Mesendoderm (in vitro differentiated cells): ENCODE data around the gene IPPK.
"Not testable (repeated sequence)": the region's sequence is repeated elsewhere in the genome, so short reads cannot be mapped to it uniquely, and the experiment has no call there.

Source experiments
- DNase-seq: peaks from one replicate; pipeline ENCODE4 v3.0.0; 2013
- H2AK5ac ChIP-seq: 2 replicates; pipeline ENCODE4 v1.6.1; 2013; ENCODE audit warnings: low read length, inconsistent platforms
- H2BK120ac ChIP-seq: 2 replicates; pipeline ENCODE4 v1.6.1; 2013; ENCODE audit warnings: low read depth, mild to moderate bottlenecking, low read length, moderate library complexity, mixed read lengths
- H2BK15ac ChIP-seq: replicated peaks from 2 replicates; pipeline ENCODE4 v1.6.1; 2013; ENCODE audit warnings: low read depth, mild to moderate bottlenecking, moderate library complexity
- H2BK5ac ChIP-seq: 2 replicates; pipeline ENCODE4 v1.6.1; 2013; ENCODE audit warnings: low read length, inconsistent platforms
- H3K18ac ChIP-seq: 2 replicates; pipeline ENCODE4 v1.6.1; 2013; ENCODE audit warnings: mild to moderate bottlenecking, low read length, mixed read lengths
- H3K23ac ChIP-seq: one replicate; pipeline ENCODE4 v1.6.1; 2013; ENCODE audit warnings: low read length
- H3K27ac ChIP-seq: 2 replicates; pipeline ENCODE4 v1.5.1; 2013; ENCODE audit warnings: low read depth, mild to moderate bottlenecking, inconsistent platforms, low read length, moderate library complexity
- H3K27me3 ChIP-seq: 2 replicates; pipeline ENCODE4 v1.6.1; 2013; ENCODE audit warnings: low read length, control low read depth, mild to moderate bottlenecking, inconsistent platforms; ENCODE audit not compliant: insufficient read depth, poor library complexity
- H3K36me3 ChIP-seq: 2 replicates; pipeline ENCODE4 v1.6.1; 2013; ENCODE audit warnings: low read length, inconsistent platforms; ENCODE audit not compliant: control insufficient read depth, insufficient read depth
- H3K4ac ChIP-seq: one replicate; pipeline ENCODE4 v1.6.1; 2013; ENCODE audit warnings: low read depth, mild to moderate bottlenecking, low read length, moderate library complexity
- H3K4me1 ChIP-seq: 2 replicates; pipeline ENCODE4 v1.6.1; 2013; ENCODE audit warnings: low read depth, low read length, inconsistent platforms; ENCODE audit not compliant: control insufficient read depth
- H3K4me2 ChIP-seq: 2 replicates; pipeline ENCODE4 v1.6.1; 2013; ENCODE audit warnings: low read length
- H3K4me3 ChIP-seq: 2 replicates; pipeline ENCODE4 v1.5.1; 2013; ENCODE audit warnings: mild to moderate bottlenecking, low read length
- H3K56ac ChIP-seq: one replicate; pipeline ENCODE4 v1.6.1; 2013; ENCODE audit warnings: low read length
- H3K79me1 ChIP-seq: 2 replicates; pipeline ENCODE4 v1.6.1; 2013; ENCODE audit warnings: low read length, inconsistent platforms
- H3K79me2 ChIP-seq: 2 replicates; pipeline ENCODE4 v1.6.1; 2013; ENCODE audit warnings: mild to moderate bottlenecking, low read length; ENCODE audit not compliant: control insufficient read depth, insufficient read depth
- H3K9ac ChIP-seq: 2 replicates; pipeline ENCODE4 v1.6.1; 2013; ENCODE audit warnings: low read length, inconsistent platforms
- H4K5ac ChIP-seq: one replicate; pipeline ENCODE4 v1.6.1; 2013; ENCODE audit warnings: low read length
- H4K8ac ChIP-seq: one replicate; pipeline ENCODE4 v1.6.1; 2013; ENCODE audit warnings: low read depth, mild to moderate bottlenecking, control low read depth, low read length, moderate library complexity
- WGBS: extraction: QIAGEN DNeasy Blood & Tissue Kit; methylation state at CpG from one replicate; pipeline ENCODE4 v1.1.7; 2013; ENCODE audit warnings: low lambda C conversion rate, missing lambda C conversion rate; ENCODE audit not compliant: insufficient coverage; ENCODE audit errors: extremely low coverage; 5-methylcytosine and 5-hydroxymethylcytosine counted together

IPPK gene

GRCh38 chr9:92599938-92600461 is 69.9 kb downstream of the IPPK start:
- Histone ChIP-seq H3K4me1 (no peaks in the 10 kb centered on the region), H3K4me2 (no peak overlapping the region), H3K36me3 (no peaks in the 10 kb centered on the region), H3K79me1 (no peaks in the 10 kb centered on the region), H4K5ac (no peak overlapping the region), H2AK5ac (no peak overlapping the region), H4K8ac (no peak overlapping the region), H3K79me2 (no peaks in the 10 kb centered on the region), H3K9ac (no peak overlapping the region), H2BK5ac (no peak overlapping the region), H3K4ac (no peak overlapping the region), H3K27me3 (no peaks in the 10 kb centered on the region), H3K18ac (no peak overlapping the region), H3K27ac (no peak overlapping the region), H3K23ac (no peak overlapping the region), H3K56ac (no peak overlapping the region), H2BK15ac (no peak overlapping the region), H2BK120ac (no peak overlapping the region), H3K4me3 (no peak overlapping the region)
- DNase-seq, result no peak
- WGBS, result no CpG with 5 or more reads among the region's 4 CpGs

- no CpG with 5 or more reads among the region's 2 CpGs for WGBS
- H3K4me1 ChIP-seq, result no peaks in the 10 kb centered on the region
- H3K4me3 ChIP-seq, result no peak overlapping the region
- H4K5ac ChIP-seq, result no peak overlapping the region
- no peak overlapping the region for H3K4me2 ChIP-seq
- H4K8ac ChIP-seq, result no peak overlapping the region
- no peak overlapping the region for H3K18ac ChIP-seq
- no peak overlapping the region for H2BK15ac ChIP-seq
- H3K36me3 ChIP-seq, result no peaks in the 10 kb centered on the region
- no peak overlapping the region for H3K23ac ChIP-seq
- H3K4ac ChIP-seq, result no peak overlapping the region
- H3K79me1 ChIP-seq, result no peaks in the 10 kb centered on the region
- H3K27me3 ChIP-seq, result no peaks in the 10 kb centered on the region
- no peak overlapping the region for H2BK120ac ChIP-seq
- H3K79me2 ChIP-seq, result no peaks in the 10 kb centered on the region
- H2BK5ac ChIP-seq, result no peak overlapping the region
- no peak overlapping the region for H3K9ac ChIP-seq
- H3K56ac ChIP-seq, result no peak overlapping the region
- H3K27ac ChIP-seq, result no peak overlapping the region
- no peak overlapping the region for H2AK5ac ChIP-seq
- no peak for DNase-seq
Observed at GRCh38 chr9:92598382-92598781, 71.5 kb downstream of the IPPK start.

- Histone ChIP-seq H3K79me1 (no peaks in the 10 kb centered on the region), H3K4me3 (no peak overlapping the region), H3K4me1 (no peaks in the 10 kb centered on the region), H2BK5ac (no peak overlapping the region), H3K4ac (no peak overlapping the region), H3K23ac (no peak overlapping the region), H4K8ac (no peak overlapping the region), H3K18ac (no peak overlapping the region), H2AK5ac (no peak overlapping the region), H4K5ac (no peak overlapping the region), H3K56ac (no peak overlapping the region), H3K9ac (no peak overlapping the region), H2BK120ac (no peak overlapping the region), H2BK15ac (no peak overlapping the region), H3K4me2 (no peak overlapping the region), H3K27ac (no peak overlapping the region), H3K27me3 (no peaks in the 10 kb centered on the region), H3K79me2 (no peaks in the 10 kb centered on the region), H3K36me3 (no peaks in the 10 kb centered on the region)
- no peak for DNase-seq
- no CpG with 5 or more reads among the region's 1 CpG for WGBS
Observed at GRCh38 chr9:92595930-92596329, 74.0 kb downstream of the IPPK start.

- not testable (repeated sequence) for H4K8ac ChIP-seq, H2AK5ac ChIP-seq, H2BK15ac ChIP-seq, H3K79me2 ChIP-seq, H3K4me3 ChIP-seq, H3K18ac ChIP-seq, H3K27me3 ChIP-seq, H3K23ac ChIP-seq, H3K79me1 ChIP-seq, H3K36me3 ChIP-seq, H3K56ac ChIP-seq, H2BK120ac ChIP-seq, H3K4me1 ChIP-seq, DNase-seq, H2BK5ac ChIP-seq, H3K4ac ChIP-seq, H3K4me2 ChIP-seq, H3K9ac ChIP-seq, H3K27ac ChIP-seq, H4K5ac ChIP-seq
- WGBS, result no CpG with 5 or more reads among the region's 1 CpG
Observed at GRCh38 chr9:92595075-92595474, 74.9 kb downstream of the IPPK start.

DNA sequence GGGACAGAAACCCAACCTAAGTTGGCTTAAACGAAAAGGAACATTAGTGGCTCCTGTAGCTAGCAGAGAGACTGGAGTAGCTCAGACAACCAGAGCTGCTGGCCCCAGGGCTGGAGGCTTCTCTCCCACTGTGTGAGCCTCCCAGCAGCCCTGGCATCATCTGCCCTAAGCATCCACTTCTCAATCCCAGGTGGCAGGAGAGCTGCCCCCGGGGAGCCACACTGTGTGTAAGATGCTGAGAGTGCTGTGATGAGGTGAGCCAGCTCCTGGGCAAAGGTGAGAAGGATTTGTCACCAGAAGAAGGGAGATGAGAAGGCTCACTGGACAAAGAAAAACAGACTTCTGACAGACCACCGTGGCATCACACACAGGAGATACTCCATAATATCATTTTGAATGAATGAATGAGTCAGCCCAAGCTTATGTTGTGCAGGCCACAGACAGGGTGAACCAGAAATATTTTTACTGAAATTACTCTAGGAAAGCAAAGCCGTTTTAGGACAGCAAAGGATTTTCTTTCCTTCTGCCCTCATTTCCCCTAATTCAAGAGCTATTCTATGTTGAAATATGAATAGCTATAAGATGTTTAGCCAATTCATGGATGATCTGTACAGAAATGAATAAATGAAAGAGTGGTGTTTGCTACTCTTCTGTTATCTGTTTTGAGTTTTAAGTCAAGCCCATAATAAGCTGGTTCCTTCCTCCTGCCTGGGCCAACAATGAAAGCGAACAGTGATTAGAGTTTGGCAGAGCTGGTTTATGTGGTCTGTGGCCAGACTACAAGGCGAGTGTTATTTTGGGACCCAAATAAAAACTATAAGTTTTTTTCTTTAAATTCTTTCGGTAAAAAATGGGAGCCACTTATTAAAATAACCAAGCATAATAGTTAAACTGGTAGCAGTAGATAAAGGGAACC is 76.7 kb downstream of the IPPK start:
- H2BK120ac ChIP-seq, result no peak overlapping the region
- H3K4me2 ChIP-seq, result no peak overlapping the region
- no peak overlapping the region for H3K56ac ChIP-seq
- H3K9ac ChIP-seq, result no peak overlapping the region
- H3K4ac ChIP-seq, result no peak overlapping the region
- H4K8ac ChIP-seq, result no peak overlapping the region
- H2AK5ac ChIP-seq, result no peak overlapping the region
- no CpG with 5 or more reads among the region's 7 CpGs for WGBS
- H3K36me3 ChIP-seq, result no peaks in the 10 kb centered on the region
- no peak for DNase-seq
- no peaks in the 10 kb centered on the region for H3K4me1 ChIP-seq
- no peak overlapping the region for H2BK5ac ChIP-seq
- no peak overlapping the region for H3K18ac ChIP-seq
- no peak overlapping the region for H3K27ac ChIP-seq
- no peak overlapping the region for H4K5ac ChIP-seq
- H3K79me1 ChIP-seq, result no peaks in the 10 kb centered on the region
- no peak overlapping the region for H3K23ac ChIP-seq
- no peaks in the 10 kb centered on the region for H3K27me3 ChIP-seq
- H3K4me3 ChIP-seq, result no peak overlapping the region
- H3K79me2 ChIP-seq, result no peaks in the 10 kb centered on the region
- no peak overlapping the region for H2BK15ac ChIP-seq
